Measurements from ENCODE around the gene EHD3. TPM values are rescaled to one million over a fixed set of nuclear protein-coding genes. Genes with fewer than 3 reads are reported as not detected.

Gene EHD3
- total RNA-seq, 2 donors from 2014 or later, result 1.0 to 1.1 TPM

DNA sequence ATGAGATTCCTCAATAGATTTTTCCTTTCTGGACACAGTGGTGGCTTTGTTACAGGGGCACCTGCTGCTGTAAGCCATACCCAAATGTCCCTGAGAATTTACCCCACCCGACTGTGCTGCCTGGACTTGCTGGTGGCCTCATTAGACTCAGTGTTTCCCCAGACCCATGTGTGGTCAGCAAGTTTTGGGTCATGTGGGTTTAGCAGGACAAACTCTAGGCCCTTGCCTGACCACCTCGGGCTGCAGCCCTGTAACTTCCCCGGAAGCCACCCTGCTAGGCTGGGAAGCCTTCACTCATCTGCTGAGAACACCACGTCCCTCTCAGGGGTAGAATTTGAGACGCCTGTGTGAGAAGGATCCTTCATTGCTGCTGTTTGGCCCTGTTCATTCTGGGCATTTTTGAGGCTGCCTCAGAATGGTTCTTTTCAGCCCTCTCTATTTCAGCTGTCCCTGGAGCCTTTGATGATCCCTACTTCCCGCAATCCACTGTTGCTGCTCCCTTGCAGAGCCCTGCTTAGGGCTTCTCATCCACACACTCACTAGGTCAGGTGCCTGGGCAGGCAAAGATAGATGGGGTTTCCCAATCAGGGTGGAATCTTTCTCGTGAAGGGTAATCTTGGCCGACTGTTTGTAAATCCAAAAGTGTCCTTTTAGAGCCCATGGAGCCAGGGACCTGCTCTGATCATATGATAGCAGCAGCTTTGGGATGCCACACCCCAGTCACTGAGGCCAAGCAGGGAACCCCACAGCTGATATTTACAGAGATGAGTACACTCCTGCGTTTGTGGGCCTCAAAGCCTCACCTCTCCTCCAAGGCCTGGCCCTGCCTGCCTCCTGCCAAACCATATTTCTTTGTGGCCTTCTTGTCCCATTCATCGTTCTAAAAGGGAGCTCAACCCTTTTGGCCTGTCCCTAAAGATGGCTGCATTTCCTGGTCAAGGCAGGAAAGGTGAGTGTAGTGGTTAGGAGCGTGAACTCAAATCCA lies 6.7 kb downstream of the EHD3 start:
- no peak for DNase-seq
- Histone ChIP-seq H3K4me3 (no peak overlapping the region), H3K4me1 (no peaks in the 10 kb centered on the region), H3K36me3 (no peaks in the 10 kb centered on the region), H3K9ac (ENCODE audit: low read depth in 2 of 2, low read length in 2 of 2) (no peak overlapping the region), H3K27ac (no peak overlapping the region), H3K9me3 (no peaks in the 10 kb centered on the region), H3K27me3 (no peaks in the 10 kb centered on the region)
- TF ChIP-seq, protein P1, sequence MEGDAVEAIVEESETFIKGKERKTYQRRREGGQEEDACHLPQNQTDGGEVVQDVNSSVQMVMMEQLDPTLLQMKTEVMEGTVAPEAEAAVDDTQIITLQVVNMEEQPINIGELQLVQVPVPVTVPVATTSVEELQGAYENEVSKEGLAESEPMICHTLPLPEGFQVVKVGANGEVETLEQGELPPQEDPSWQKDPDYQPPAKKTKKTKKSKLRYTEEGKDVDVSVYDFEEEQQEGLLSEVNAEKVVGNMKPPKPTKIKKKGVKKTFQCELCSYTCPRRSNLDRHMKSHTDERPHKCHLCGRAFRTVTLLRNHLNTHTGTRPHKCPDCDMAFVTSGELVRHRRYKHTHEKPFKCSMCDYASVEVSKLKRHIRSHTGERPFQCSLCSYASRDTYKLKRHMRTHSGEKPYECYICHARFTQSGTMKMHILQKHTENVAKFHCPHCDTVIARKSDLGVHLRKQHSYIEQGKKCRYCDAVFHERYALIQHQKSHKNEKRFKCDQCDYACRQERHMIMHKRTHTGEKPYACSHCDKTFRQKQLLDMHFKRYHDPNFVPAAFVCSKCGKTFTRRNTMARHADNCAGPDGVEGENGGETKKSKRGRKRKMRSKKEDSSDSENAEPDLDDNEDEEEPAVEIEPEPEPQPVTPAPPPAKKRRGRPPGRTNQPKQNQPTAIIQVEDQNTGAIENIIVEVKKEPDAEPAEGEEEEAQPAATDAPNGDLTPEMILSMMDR (IDR thresholded peaks at IDR 0.05), result no peak
- intact Hi-C loops (cut with DNase I), result no loop called here

DNA sequence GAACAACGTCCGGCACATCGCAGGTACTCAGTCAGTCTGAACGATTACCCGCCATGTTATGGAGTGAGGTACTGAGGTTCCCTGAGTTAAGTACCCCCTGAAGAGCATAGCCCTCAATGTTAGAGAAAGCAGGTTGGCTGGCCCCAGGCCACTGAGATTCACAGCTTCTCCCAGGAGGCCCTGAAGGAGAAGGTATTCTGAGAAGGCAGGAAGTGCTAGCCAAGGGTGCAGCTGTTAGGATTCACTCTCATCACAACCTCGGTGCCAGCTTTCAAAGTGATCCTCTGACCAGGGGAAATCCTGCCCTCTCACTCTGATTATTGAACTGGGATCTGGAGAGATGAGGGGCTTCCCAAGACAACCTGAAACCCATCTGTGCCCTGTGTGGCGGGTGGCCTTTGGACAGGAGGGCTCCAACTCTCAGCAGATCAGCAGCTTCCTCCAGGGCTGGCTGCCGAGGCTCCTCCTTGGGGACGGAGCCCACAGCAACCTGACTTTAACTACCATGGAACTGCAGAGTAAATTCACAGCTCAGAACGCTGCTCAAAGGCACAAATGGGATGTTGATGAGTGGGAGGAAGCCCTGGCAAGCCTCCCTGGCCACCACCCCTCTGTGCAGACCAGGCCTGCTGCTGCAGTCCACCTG lies 7.8 kb downstream of the EHD3 start:
- Histone ChIP-seq H3K27ac (no peak overlapping the region), H3K27me3 (no peaks in the 10 kb centered on the region), H3K9me3 (no peaks in the 10 kb centered on the region), H3K9ac (ENCODE audit: low read depth in 2 of 2, low read length in 2 of 2) (no peak overlapping the region), H3K4me1 (no peaks in the 10 kb centered on the region), H3K4me3 (no peak overlapping the region), H3K36me3 (no peaks in the 10 kb centered on the region)
- TF ChIP-seq, protein P1 (IDR thresholded peaks at IDR 0.05), result no peak
- intact Hi-C loops (cut with DNase I), result no loop called here
- no peak for DNase-seq

DNA sequence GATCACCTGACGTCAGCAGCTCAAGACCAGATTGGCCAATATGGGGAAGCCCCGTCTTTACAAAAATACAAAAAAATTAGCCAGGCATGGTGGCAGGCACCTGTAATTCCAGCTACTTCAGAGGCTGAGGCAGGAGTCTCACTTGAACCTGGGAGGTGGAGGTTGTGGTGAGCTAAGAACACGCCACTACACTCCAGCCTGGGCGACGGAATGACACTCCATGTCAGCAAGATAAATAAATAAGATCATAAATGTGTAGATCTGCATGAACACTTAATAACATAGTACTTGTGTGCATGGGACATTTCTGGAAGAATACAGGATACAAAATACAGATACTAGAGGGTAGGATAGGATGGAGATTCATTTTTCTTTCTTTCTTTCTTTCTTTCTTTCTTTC lies 9.1 kb downstream of the EHD3 start:
- H3K9ac ChIP-seq (ENCODE audit: low read depth in 2 of 2, low read length in 2 of 2), result no peak overlapping the region
- H3K27ac ChIP-seq, result no peak overlapping the region
- H3K4me1 ChIP-seq, result no peaks in the 10 kb centered on the region
- no peak overlapping the region for H3K4me3 ChIP-seq
- no peaks in the 10 kb centered on the region for H3K9me3 ChIP-seq
- TF ChIP-seq, protein P1 (IDR thresholded peaks at IDR 0.05), result no peak
- intact Hi-C loops (cut with DNase I), result no loop called here
- no peaks in the 10 kb centered on the region for H3K27me3 ChIP-seq
- no peak for DNase-seq
- H3K36me3 ChIP-seq, result no peaks in the 10 kb centered on the region

DNA sequence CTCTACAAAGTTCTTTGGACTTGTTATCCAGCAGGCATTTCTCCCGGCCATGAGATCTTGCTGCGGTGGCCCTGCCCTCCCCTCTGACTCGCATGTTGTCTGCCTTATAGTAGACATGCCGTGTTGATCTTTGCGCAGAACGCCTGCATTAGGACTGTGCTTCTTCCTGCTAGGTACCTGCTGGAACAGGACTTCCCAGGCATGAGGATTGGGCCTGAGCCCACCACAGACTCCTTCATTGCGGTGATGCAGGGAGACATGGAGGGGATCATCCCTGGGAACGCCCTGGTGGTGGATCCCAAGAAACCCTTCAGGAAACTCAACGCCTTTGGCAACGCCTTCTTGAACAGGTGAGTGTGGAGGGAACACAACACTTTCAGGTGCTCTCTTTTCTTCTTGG lies 10.1 kb downstream of the EHD3 start:
- no peaks in the 10 kb centered on the region for H3K9me3 ChIP-seq
- no peak overlapping the region for H3K4me3 ChIP-seq
- no peaks in the 10 kb centered on the region for H3K36me3 ChIP-seq
- no peaks in the 10 kb centered on the region for H3K4me1 ChIP-seq
- H3K9ac ChIP-seq (ENCODE audit: low read depth in 2 of 2, low read length in 2 of 2), result no peak overlapping the region
- TF ChIP-seq, protein P1 (IDR thresholded peaks at IDR 0.05), result no peak
- no peak overlapping the region for H3K27ac ChIP-seq
- intact Hi-C loops (cut with DNase I), result no loop called here
- no peaks in the 10 kb centered on the region for H3K27me3 ChIP-seq
- DNase-seq, result no peak

DNA sequence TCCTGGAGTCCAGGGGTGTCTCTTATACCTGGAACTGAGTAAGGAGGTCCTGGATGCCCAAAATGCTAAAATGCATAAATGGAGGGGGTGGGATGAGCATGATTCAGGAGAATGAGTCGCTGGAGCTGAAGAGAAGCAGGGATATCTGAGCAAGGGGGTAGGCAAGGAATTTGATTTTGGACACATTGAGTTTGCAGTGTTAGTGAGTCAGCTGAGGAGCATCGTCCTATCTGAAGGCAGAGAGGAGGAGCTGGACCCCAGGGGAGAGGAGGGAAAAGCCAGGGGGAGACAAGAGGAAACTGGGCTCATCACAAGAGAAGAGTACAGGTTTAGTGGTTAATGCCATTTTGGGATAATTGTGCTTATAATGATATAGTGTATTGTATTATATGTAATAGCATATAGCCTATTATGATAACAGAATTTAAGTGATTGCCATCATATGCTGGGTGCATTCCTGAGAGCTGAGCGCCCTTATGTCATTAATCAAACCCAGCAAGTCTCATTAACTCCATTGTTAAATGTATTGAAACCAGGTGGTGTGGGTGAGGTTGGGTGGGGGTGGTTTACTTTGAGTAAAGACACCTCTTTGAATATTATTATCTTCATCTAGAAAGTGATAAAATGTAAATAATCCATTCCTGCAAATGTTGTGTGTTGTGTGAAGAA lies 12.4 kb downstream of the EHD3 start:
- no peaks in the 10 kb centered on the region for H3K36me3 ChIP-seq
- intact Hi-C loops (cut with DNase I), result no loop called here
- no peak for DNase-seq
- no peaks in the 10 kb centered on the region for H3K4me1 ChIP-seq
- no peaks in the 10 kb centered on the region for H3K27me3 ChIP-seq
- TF ChIP-seq, protein P1 (IDR thresholded peaks at IDR 0.05), result no peak
- H3K9me3 ChIP-seq, result no peaks in the 10 kb centered on the region
- no peak overlapping the region for H3K9ac ChIP-seq (ENCODE audit: low read depth in 2 of 2, low read length in 2 of 2)
- H3K27ac ChIP-seq, result no peak overlapping the region
- H3K4me3 ChIP-seq, result no peak overlapping the region

Measured in colonic mucosa (tissue), 4 donors.